Choroid plexus epithelial cell (primary cell): Measurements from ENCODE around the gene ACACB.

Source experiments
- DNase-seq: peaks from one replicate; pipeline ENCODE4 v3.0.0-alpha.2; 2010; ENCODE audit warnings: low read depth
- H3K4me3 ChIP-seq: 2 replicates; pipeline ENCODE4 v1.5.1; 2011; ENCODE audit warnings: low read depth, mild to moderate bottlenecking, control low read depth, low read length, moderate library complexity
- TF ChIP-seq, protein P1 (sequence below): conservative IDR thresholded peaks from 2 replicates; pipeline ENCODE4 v1.5.1; 2011; ENCODE audit warnings: low read depth, mild to moderate bottlenecking, control low read depth, inconsistent platforms, low read length, moderate library complexity

The ACACB gene

DNA sequence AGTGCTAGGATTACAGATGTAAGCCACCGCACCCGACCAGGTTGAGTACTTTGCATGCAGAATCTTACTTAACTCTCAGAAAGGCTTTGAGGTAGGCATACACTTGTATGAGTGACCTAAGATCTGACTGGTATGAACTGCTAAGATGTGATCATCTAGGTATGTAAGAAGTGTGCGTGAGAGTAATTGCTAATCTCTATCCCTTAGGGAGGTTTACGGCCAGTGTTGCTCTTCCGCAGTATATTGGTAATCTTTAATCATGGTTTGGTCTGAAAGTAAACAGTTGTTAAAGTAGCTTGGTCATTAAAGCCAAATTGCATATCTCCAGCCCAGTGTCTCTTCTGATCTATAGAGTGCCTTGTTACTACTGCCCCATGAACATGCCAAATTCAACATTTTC lies 11.2 kb upstream of the ACACB start:
- TF ChIP-seq, protein P1, sequence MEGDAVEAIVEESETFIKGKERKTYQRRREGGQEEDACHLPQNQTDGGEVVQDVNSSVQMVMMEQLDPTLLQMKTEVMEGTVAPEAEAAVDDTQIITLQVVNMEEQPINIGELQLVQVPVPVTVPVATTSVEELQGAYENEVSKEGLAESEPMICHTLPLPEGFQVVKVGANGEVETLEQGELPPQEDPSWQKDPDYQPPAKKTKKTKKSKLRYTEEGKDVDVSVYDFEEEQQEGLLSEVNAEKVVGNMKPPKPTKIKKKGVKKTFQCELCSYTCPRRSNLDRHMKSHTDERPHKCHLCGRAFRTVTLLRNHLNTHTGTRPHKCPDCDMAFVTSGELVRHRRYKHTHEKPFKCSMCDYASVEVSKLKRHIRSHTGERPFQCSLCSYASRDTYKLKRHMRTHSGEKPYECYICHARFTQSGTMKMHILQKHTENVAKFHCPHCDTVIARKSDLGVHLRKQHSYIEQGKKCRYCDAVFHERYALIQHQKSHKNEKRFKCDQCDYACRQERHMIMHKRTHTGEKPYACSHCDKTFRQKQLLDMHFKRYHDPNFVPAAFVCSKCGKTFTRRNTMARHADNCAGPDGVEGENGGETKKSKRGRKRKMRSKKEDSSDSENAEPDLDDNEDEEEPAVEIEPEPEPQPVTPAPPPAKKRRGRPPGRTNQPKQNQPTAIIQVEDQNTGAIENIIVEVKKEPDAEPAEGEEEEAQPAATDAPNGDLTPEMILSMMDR: no peak
- H3K4me3 ChIP-seq: no peak overlapping the region
- DNase-seq: no peak

DNA sequence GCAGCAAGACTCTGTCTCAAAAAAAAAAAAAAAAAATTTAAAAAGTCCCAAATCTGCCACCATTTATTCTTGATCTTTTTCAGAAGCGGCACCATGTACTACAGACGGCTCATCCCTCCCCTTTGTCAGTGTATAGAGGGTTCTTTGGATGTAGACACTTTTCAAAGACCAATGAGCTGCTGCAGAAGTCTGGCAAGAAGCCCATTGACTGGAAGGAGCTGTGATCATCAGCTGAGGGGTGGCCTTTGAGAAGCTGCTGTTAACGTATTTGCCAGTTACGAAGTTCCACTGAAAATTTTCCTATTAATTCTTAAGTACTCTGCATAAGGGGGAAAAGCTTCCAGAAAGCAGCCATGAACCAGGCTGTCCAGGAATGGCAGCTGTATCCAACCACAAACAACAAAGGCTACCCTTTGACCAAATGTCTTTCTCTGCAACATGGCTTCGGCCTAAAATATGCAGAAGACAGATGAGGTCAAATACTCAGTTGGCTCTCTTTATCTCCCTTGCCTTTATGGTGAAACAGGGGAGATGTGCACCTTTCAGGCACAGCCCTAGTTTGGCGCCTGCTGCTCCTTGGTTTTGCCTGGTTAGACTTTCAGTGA lies 6.5 kb upstream of the ACACB start:
- TF ChIP-seq, protein P1: no peak
- DNase-seq: peak; percentile 16

DNA sequence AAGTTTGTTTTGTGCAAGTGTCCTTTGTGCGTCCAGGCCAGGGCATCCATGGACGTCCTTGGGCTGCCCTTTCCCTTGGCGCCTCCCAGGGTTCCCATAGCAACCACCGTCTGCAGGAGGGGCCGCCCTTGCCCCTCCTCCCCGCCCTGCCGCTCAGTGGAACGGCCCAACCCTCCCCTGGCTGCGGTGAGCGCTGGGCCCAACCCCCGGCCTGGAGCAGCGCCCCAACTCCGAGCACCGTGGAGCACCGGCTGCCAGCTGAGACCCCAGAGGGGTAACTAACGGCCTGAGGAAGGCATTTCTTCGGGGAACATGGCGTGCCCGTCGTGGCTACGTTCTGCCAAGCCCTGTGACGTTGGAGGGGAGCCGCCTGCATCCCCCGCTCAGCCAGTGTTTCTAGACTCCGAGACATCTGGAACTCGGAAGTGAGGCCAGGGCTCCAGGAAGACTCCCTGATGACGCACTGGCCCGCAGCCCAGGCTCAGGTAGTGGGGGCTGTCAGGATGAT lies 5.3 kb upstream of the ACACB start:
- TF ChIP-seq, protein P1: no peak
- peak overlapping the region; percentile 69 for H3K4me3 ChIP-seq
- peak; percentile 89 for DNase-seq

More for the DNA sequence above, 6.5 kb upstream of the ACACB start:
- H3K4me3 ChIP-seq: no peak overlapping the region

DNA sequence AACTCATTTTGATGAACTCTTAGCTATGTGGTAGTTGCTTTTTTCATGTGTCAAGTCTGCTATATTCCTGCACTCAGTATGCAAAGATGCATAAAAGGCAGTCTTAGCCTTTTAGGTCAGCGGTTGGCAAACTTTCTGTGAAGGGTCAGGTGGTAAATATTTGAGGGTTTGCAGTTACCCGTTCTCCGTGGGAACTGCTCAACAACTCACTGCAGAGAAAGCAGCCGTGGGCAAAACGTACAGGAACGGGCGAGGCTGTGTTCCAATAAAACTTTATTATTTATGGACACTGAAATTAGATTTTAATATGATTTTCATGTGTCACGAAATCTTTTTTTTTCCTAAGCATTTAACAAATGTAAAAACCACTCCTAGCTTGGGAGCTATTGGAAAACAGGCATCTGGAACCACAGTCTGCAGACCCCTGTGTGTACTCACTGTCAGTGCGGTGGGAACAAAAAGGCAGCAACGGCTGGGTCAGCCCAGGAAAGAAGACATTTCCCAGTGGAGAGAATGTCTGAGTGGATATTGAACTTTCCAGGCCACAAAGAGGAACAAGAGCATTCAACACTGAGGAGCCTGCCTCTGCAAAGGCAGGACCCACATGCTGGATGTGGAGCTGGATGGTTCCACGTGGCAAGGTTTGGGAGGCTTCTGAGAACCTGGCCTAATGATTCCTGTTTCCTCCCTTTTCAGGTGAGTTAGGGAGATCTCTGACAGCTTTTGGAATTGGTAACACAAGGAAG lies 3.5 kb upstream of the ACACB start:
- TF ChIP-seq, protein P1: no peak
- no peak for DNase-seq
- no peak overlapping the region for H3K4me3 ChIP-seq

DNA sequence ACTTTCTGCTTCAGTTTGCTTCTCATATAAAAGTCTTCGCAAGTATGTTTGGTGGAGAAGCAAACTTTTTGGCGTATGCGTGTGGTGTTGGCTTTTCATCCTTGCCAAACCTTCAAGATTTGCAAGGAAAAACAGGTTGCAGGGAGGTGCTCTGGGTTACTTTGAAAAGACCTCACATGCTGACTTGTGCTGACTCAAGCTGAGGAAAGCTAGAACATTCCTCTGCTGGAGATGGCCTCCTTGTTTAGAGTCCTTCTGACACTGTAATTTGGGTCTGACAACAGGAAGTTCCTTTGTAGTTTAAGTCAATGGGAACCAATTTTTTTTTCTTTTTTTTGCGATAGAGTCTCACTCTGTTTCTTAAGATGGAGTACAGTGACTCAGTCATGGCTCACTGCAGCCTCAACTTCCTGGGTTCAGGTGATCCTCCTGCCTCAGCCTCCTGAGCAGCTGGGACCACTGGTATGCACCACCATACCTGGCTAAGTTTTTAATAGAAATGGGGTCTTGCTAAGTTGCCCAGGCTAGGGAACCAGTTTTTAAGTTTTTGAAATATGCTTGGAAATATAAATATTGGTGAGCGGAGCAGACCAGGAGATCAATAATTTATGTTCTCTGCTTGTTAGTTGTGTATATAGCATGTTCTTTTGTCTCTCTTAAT lies 2.6 kb upstream of the ACACB start:
- peak; percentile 61 for DNase-seq
- no peak overlapping the region for H3K4me3 ChIP-seq
- TF ChIP-seq, protein P1: no peak

DNA sequence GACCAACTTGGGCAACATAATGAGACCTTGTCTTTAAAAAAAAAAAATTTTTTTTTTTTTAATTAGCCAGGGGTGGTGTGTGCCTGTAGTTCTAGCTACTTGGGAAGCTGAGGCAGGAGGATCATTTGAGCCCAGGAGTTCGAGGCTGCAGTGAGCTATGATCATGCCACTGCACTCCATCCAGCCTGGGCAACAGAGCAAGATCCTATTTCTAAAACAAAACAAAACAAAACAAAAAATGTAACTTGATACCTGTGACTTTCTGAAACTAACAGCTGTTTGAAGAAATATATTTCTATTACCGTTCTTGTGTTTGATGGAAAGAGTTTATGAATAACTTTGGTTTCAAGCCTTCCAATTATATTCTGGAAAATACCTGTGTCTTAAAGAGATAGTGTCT lies 1.7 kb upstream of the ACACB start:
- no peak overlapping the region for H3K4me3 ChIP-seq
- TF ChIP-seq, protein P1: no peak
- no peak for DNase-seq
